ENCODE measurements around the gene SNAPC3.
"Not testable (repeated sequence)": the region's sequence is repeated elsewhere in the genome, so short reads cannot be mapped to it uniquely, and the experiment has no call there.

Gene SNAPC3

GRCh38 chr9:15421990-15422371, 695 bp upstream of the SNAPC3 start:
- in situ Hi-C loops (cut with HindIII; ENCODE audit: low sequenced_read_pairs) = loop anchor here (5.0 kb wide), 1 partner anchor 60 kb away; no protein-coding TSS in a partner anchor

DNA sequence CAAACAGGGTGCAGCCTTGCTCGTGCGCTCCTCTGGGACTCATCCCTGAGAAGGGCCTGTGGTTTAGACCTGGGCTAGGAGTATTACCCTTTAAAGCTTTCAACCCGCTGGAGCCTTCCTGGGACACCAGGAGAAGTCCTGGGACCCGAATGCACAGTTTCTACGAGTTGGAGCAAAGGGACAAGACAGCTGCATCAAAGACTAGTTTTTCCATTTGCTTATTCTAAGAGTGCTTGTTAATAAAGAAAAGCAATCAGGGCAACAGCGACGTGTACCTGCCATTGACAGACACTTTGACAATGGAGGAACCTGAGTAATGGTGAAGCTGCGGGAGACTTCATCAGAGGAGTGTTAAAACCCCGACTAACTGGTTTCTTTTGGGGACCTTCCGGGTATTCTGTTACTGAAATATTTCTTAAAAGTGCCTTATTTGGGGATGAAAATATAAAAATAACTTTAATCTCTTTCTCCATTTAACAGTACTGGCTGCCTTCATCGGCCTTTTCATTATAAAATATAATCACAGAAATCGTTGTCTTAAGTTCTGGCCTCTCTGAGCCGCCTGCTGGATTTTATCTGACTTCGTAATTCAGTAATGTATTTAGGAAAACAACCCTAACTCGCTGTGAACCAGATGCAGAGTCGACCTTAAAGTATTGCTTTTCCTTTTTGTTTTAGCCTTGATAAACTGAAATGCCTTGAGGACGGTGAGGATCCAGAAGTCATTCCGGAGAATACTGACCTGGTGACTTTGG, 732 bp downstream of the SNAPC3 start:
- in situ Hi-C loops (cut with HindIII; ENCODE audit: low sequenced_read_pairs) = loop anchor here (5.0 kb wide), 1 partner anchor 61 kb away; no protein-coding TSS in a partner anchor

GRCh38 chr9:15426019-15426418, 3.3 kb downstream of the SNAPC3 start:
- in situ Hi-C loops (cut with HindIII; ENCODE audit: low sequenced_read_pairs) = no loop called here

GRCh38 chr9:15427702-15428101, 5.0 kb downstream of the SNAPC3 start:
- in situ Hi-C loops (cut with HindIII; ENCODE audit: low sequenced_read_pairs) = not testable (repeated sequence)

GRCh38 chr9:15430920-15431844, 8.5 kb downstream of the SNAPC3 start:
- in situ Hi-C loops (cut with HindIII; ENCODE audit: low sequenced_read_pairs) = no loop called here

GRCh38 chr9:15433191-15433590, 10.5 kb downstream of the SNAPC3 start:
- in situ Hi-C loops (cut with HindIII; ENCODE audit: low sequenced_read_pairs) = no loop called here

GRCh38 chr9:15433661-15434060, 11.0 kb downstream of the SNAPC3 start:
- in situ Hi-C loops (cut with HindIII; ENCODE audit: low sequenced_read_pairs) = no loop called here

GRCh38 chr9:15438891-15439290, 16.2 kb downstream of the SNAPC3 start:
- in situ Hi-C loops (cut with HindIII; ENCODE audit: low sequenced_read_pairs) = no loop called here

GRCh38 chr9:15441841-15442240, 19.2 kb downstream of the SNAPC3 start:
- in situ Hi-C loops (cut with HindIII; ENCODE audit: low sequenced_read_pairs) = not testable (repeated sequence)

DNA sequence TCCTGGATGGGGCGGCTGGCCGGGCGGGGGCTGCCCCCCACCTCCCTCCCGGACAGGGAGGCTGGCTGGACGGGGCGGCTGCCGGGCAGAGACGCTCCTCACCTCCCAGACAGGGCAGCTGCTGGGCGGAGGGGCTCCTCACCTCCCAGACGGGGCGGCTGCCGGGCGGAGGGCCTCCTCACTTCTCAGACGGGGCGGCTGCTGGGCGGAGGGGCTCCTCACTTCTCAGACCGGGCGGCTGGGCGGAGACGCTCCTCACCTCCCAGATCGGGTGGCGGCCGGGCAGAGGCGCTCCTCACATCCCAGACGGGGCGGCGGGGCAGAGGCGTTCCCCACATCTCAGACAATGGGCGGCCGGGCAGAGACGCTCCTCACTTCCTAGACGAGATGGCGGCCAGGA, 19.6 kb downstream of the SNAPC3 start:
- in situ Hi-C loops (cut with HindIII; ENCODE audit: low sequenced_read_pairs) = not testable (repeated sequence)

- in situ Hi-C loops (cut with HindIII; ENCODE audit: low sequenced_read_pairs) = no loop called here
These were observed 21.5 kb downstream of the SNAPC3 start for GRCh38 chr9:15444141-15444540.

GRCh38 chr9:15453956-15454355, 31.3 kb downstream of the SNAPC3 start:
- in situ Hi-C loops (cut with HindIII; ENCODE audit: low sequenced_read_pairs) = no loop called here

- in situ Hi-C loops (cut with HindIII; ENCODE audit: low sequenced_read_pairs) = no loop called here
These were observed 38.4 kb downstream of the SNAPC3 start for GRCh38 chr9:15461056-15461455.

- in situ Hi-C loops (cut with HindIII; ENCODE audit: low sequenced_read_pairs) = no loop called here
These were observed 38.9 kb downstream of the SNAPC3 start for GRCh38 chr9:15461601-15462000.

DNA sequence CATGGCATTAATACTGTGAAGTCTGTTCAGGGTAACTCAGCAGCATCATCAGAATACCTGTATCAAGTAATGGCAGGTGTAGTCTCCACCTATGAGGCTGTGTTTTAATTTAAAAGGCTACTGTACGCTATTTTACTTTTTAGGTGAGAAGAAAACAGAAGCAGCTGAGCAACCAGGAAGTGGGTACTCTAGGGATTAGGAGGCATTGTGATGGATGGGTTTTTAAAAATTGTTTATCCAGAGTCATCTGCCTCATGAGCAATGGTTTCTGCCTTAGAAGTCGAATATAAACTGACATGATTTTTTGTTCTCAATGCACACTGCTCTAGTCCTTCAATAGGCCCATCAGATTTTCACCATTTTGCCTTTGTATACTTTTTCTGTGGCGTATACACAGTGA, 45.5 kb downstream of the SNAPC3 start:
- in situ Hi-C loops (cut with HindIII; ENCODE audit: low sequenced_read_pairs) = no loop called here

DNA sequence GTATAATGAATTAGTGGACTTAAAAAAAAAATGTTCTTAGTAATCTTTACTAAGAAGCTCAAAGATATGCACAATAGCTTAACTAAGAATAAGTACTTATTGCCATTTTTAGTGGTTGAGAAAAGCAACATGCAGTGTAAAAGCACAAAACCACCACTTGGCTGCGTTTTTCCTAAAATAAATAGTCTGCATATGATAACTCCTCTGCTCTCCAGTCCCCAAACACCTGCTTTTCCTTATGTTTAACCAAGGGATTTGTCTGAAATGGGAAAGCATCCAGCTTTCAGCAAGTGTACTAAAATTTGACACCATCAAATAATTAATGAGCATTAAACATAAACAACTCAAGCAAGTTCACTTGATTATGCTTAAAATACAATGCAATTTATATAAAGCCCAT, 46.7 kb downstream of the SNAPC3 start:
- in situ Hi-C loops (cut with HindIII; ENCODE audit: low sequenced_read_pairs) = no loop called here

- in situ Hi-C loops (cut with HindIII; ENCODE audit: low sequenced_read_pairs) = no loop called here
These were observed 47.2 kb downstream of the SNAPC3 start for GRCh38 chr9:15469862-15470261.

DNA sequence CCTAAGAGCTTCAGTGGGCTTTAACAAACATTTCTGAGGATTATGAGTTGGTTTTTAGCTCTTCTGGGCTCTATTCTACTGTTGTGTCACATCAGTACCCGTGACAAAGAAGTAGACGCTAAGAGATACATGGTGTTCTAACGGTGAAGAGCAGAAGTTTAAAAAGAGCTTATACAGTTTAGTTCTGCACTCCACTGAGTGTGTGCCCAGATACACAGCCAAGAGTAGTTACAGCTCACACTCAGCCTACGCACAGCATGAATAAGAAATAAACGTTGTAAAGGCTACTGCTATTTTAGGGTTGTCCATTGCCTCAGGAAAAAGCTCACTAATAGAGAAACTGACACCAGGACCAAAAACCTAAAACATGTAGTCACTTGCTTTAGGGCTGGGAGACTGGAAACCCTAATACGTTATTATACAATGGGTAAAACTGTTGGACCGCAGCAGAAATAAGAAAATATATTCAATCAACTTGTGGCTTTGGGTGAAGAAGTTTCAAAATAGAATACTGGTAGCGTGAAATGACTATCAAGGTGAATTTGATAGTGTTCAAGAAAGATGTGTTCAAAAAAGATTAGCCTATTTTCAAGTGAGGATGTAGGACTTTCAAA, 53.4 kb downstream of the SNAPC3 start:
- in situ Hi-C loops (cut with HindIII; ENCODE audit: low sequenced_read_pairs) = no loop called here

GRCh38 chr9:15480028-15480427, 57.4 kb downstream of the SNAPC3 start:
- in situ Hi-C loops (cut with HindIII; ENCODE audit: low sequenced_read_pairs) = no loop called here

DNA sequence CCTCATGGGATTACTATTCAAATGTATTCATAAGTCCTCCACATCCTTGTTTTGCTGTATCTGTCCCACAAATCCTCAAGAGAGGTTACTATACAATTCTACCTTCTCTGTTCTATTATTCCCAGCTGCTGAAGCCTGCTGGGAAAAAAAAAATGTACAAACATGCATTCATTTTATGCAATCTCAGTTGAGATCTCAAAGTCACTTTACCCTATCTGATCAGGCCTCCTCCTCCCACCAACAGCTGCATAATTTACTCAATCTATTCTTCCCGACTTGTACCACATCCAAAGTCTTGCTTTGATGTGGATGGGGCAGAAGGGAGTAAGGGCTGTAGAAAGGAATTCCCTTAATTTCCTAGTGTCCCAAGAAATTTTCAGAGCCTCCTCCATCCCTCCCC, 59.5 kb downstream of the SNAPC3 start:
- in situ Hi-C loops (cut with HindIII; ENCODE audit: low sequenced_read_pairs) = no loop called here

DNA sequence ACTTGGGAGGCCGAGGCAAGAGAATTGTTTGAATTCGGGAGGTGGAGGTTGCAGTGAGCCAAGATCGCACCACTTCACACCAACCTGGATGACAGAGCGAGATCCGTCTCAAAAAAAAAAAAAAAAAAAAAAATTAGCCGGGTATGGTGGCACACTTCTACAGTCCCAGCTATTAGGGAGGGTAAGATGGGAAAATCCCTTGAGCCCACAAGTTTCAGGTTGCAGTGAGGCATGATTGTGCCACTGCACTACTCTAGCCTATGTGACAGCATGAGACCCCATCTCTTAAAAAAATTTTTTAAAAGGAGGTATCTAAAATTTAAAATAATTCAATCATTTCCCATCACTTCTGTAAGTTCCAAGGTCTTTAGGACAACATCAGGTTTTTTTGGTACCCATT, 62.1 kb downstream of the SNAPC3 start:
- in situ Hi-C loops (cut with HindIII; ENCODE audit: low sequenced_read_pairs) = no loop called here
